HG03060 (cell line): ENCODE results near the gene ZHX3.
"Not testable (repeated sequence)": the region's sequence is repeated elsewhere in the genome, so short reads cannot be mapped to it uniquely, and the experiment has no call there.

ENCODE experiments used
- ATAC-seq: cut with Tn5 transposase; IDR thresholded peaks from one replicate; pipeline ENCODE4 v1.9.1; 2021; ENCODE audit warnings: low read depth, moderate number of reproducible peaks; ENCODE audit not compliant: unreplicated experiment

Gene ZHX3

GRCh38 chr20:41141153-41141815 lies 176.2 kb downstream of the ZHX3 start:
- no peak for ATAC-seq

- ATAC-seq: no peak
Observed at GRCh38 chr20:41140226-41141133, 177.1 kb downstream of the ZHX3 start.

- no peak for ATAC-seq
Observed at GRCh38 chr20:41139227-41140093, 178.1 kb downstream of the ZHX3 start.

GRCh38 chr20:41138475-41139226 lies 178.9 kb downstream of the ZHX3 start:
- ATAC-seq: no peak

- no peak for ATAC-seq
Observed at GRCh38 chr20:41137614-41138474, 179.7 kb downstream of the ZHX3 start.

GRCh38 chr20:41136680-41137613 lies 180.6 kb downstream of the ZHX3 start, which contains the start of gene PLCG1:
PLCG1 (plus strand) TSS chr20:41137543; CDS start chr20:41137642, 99 bp downstream.
- ATAC-seq: no peak

- ATAC-seq: no peak
Observed at GRCh38 chr20:41135888-41136679, 181.4 kb downstream of the ZHX3 start.

- no peak for ATAC-seq
Observed at GRCh38 chr20:41135187-41135887, 182.2 kb downstream of the ZHX3 start.

GRCh38 chr20:41134362-41135186 lies 183.0 kb downstream of the ZHX3 start:
- ATAC-seq: no peak

- peak; percentile 58 for ATAC-seq
Observed at GRCh38 chr20:41133709-41134361, 183.7 kb downstream of the ZHX3 start.

- ATAC-seq: not testable (repeated sequence)
Observed at GRCh38 chr20:41132388-41132775, 185.1 kb downstream of the ZHX3 start.

GRCh38 chr20:41131594-41132387 lies 185.7 kb downstream of the ZHX3 start:
- no peak for ATAC-seq
